Effector memory CD4-positive, alpha-beta T cell (primary cell): Measurements from ENCODE around the gene PSMF1.

Source experiments
- DNase-seq, 3 donors: peaks; one replicate each; pipeline ENCODE4 v3.0.0-alpha.2; 2020
- H3K27ac ChIP-seq: 2 replicates; pipeline ENCODE4 v1.7.0; 2013; ENCODE audit warnings: mild to moderate bottlenecking, low read length, moderate library complexity; ENCODE audit not compliant: insufficient read depth, poor library complexity, severe bottlenecking
- H3K27me3 ChIP-seq: replicated peaks from 2 replicates; pipeline ENCODE4 v1.7.0; 2013; ENCODE audit warnings: mild to moderate bottlenecking, low read length; ENCODE audit not compliant: insufficient read depth, control insufficient read depth, poor library complexity, severe bottlenecking
- H3K36me3 ChIP-seq: 2 replicates; pipeline ENCODE4 v1.7.0; 2013; ENCODE audit warnings: mild to moderate bottlenecking, low read length, moderate library complexity; ENCODE audit not compliant: control insufficient read depth, insufficient read depth
- H3K4me1 ChIP-seq: 2 replicates; pipeline ENCODE4 v1.7.0; 2013; ENCODE audit warnings: low read length, mild to moderate bottlenecking; ENCODE audit not compliant: control insufficient read depth, insufficient read depth, poor library complexity, severe bottlenecking
- H3K4me3 ChIP-seq: 2 replicates; pipeline ENCODE4 v1.7.0; 2013; ENCODE audit warnings: low read length, low read depth, mild to moderate bottlenecking; ENCODE audit not compliant: insufficient read depth, poor library complexity, severe bottlenecking
- H3K9me3 ChIP-seq: 2 replicates; pipeline ENCODE4 v1.7.0; 2013; ENCODE audit warnings: mild to moderate bottlenecking, low read length, moderate library complexity; ENCODE audit not compliant: control insufficient read depth

The PSMF1 gene

GRCh38 chr20:1101533-1101932 is 16.9 kb upstream of the PSMF1 start:
- Histone ChIP-seq H3K36me3 (no peaks in the 10 kb centered on the region), H3K4me1 (no peaks in the 10 kb centered on the region), H3K27ac (no peak overlapping the region), H3K4me3 (no peak overlapping the region), H3K9me3 (peaks cover 4% of the 10 kb centered on the region), H3K27me3 (no peaks in the 10 kb centered on the region)
- no peak for DNase-seq

GRCh38 chr20:1102016-1102415 is 16.4 kb upstream of the PSMF1 start:
- Histone ChIP-seq H3K4me3 (no peak overlapping the region), H3K36me3 (no peaks in the 10 kb centered on the region), H3K27me3 (no peaks in the 10 kb centered on the region), H3K9me3 (peaks cover 4% of the 10 kb centered on the region), H3K27ac (no peak overlapping the region), H3K4me1 (no peaks in the 10 kb centered on the region)
- no peak for DNase-seq

- DNase-seq = no peak
- Histone ChIP-seq H3K4me1 (no peaks in the 10 kb centered on the region), H3K9me3 (peaks cover 4% of the 10 kb centered on the region), H3K27me3 (no peaks in the 10 kb centered on the region), H3K36me3 (no peaks in the 10 kb centered on the region), H3K4me3 (no peak overlapping the region), H3K27ac (no peak overlapping the region)
These were observed 14.7 kb upstream of the PSMF1 start for GRCh38 chr20:1103751-1104150.

- no peaks in the 10 kb centered on the region for H3K36me3 ChIP-seq
- H3K4me3 ChIP-seq = no peak overlapping the region
- no peaks in the 10 kb centered on the region for H3K27me3 ChIP-seq
- no peak overlapping the region for H3K27ac ChIP-seq
- no peak for DNase-seq
- H3K4me1 ChIP-seq = no peaks in the 10 kb centered on the region
- peaks cover 4% of the 10 kb centered on the region for H3K9me3 ChIP-seq
These were observed 12.7 kb upstream of the PSMF1 start for GRCh38 chr20:1105599-1106194.

GRCh38 chr20:1107176-1107575 is 11.2 kb upstream of the PSMF1 start:
- no peak overlapping the region for H3K27ac ChIP-seq

GRCh38 chr20:1108437-1108920 is 9.9 kb upstream of the PSMF1 start:
- DNase-seq = peak in 1 of 3 donors; percentile 10
- no peaks in the 10 kb centered on the region for H3K4me1 ChIP-seq
- no peak overlapping the region for H3K27ac ChIP-seq
- H3K4me3 ChIP-seq = no peak overlapping the region
- H3K27me3 ChIP-seq = no peaks in the 10 kb centered on the region
- no peaks in the 10 kb centered on the region for H3K36me3 ChIP-seq
- H3K9me3 ChIP-seq = no peaks in the 10 kb centered on the region

More at GRCh38 chr20:1107176-1107575, 11.2 kb upstream of the PSMF1 start:
- Histone ChIP-seq H3K4me1 (no peaks in the 10 kb centered on the region), H3K36me3 (no peaks in the 10 kb centered on the region), H3K9me3 (peaks cover 1% of the 10 kb centered on the region), H3K4me3 (no peak overlapping the region), H3K27me3 (no peaks in the 10 kb centered on the region)
- no peak for DNase-seq

GRCh38 chr20:1112908-1113307 is 5.5 kb upstream of the PSMF1 start:
- DNase-seq = no peak
- Histone ChIP-seq H3K27me3 (no peaks in the 10 kb centered on the region), H3K4me3 (no peak overlapping the region), H3K9me3 (no peaks in the 10 kb centered on the region), H3K27ac (no peak overlapping the region), H3K4me1 (no peaks in the 10 kb centered on the region), H3K36me3 (no peaks in the 10 kb centered on the region)

- H3K9me3 ChIP-seq = no peaks in the 10 kb centered on the region
- H3K4me3 ChIP-seq = peak overlapping the region; percentile 90
- H3K27ac ChIP-seq = peak overlapping the region; percentile 82
- H3K36me3 ChIP-seq = no peaks in the 10 kb centered on the region
- H3K27me3 ChIP-seq = no peaks in the 10 kb centered on the region
- H3K4me1 ChIP-seq = peaks cover 21% of the 10 kb centered on the region
- no peak for DNase-seq
These were observed 432 bp upstream of the PSMF1 start for GRCh38 chr20:1118004-1118335.

GRCh38 chr20:1119128-1119505 is 715 bp downstream of the PSMF1 start:
- Histone ChIP-seq H3K27ac (peak overlapping the region; percentile 82), H3K36me3 (no peaks in the 10 kb centered on the region), H3K9me3 (no peaks in the 10 kb centered on the region), H3K4me3 (peak overlapping the region; percentile 90), H3K27me3 (no peaks in the 10 kb centered on the region), H3K4me1 (peaks cover 22% of the 10 kb centered on the region)
- DNase-seq = no peak

- Histone ChIP-seq H3K4me1 (peaks cover 24% of the 10 kb centered on the region), H3K9me3 (no peaks in the 10 kb centered on the region), H3K27me3 (no peaks in the 10 kb centered on the region), H3K4me3 (peak overlapping the region; percentile 90), H3K36me3 (no peaks in the 10 kb centered on the region), H3K27ac (peak overlapping the region; percentile 82)
- no peak for DNase-seq
These were observed 1.1 kb downstream of the PSMF1 start for GRCh38 chr20:1119524-1119923.
